GM12878 (cell line): ENCODE data around the gene INO80B. TPM values are rescaled to one million over a fixed set of nuclear protein-coding genes. Genes with fewer than 3 reads are reported as not detected.

Source experiments
- ATAC-seq: fragments of 200-7000 bp; cut with Tn5 transposase; 3 replicates; pipeline ENCODE4 v1.9.1; 2020; ENCODE audit warnings: mild to moderate bottlenecking, moderate library complexity
- BruUV-seq: library from RNA; stranded (reverse); fragments of 400-500 nt; replicated peaks from 2 replicates; lab custom pipeline; 2021; lab: Mats Ljungman, UMichigan
- CTCF ChIA-PET: fragments of 300-600 bp; sonication (Branson Sonifier 250); formaldehyde crosslinking; extraction: SDS; loops from one replicate; lab custom pipeline; 2021; ENCODE audit warnings: inconsistent platforms; lab: Yijun Ruan, JAX
- POLR2A ChIA-PET: fragments of 350-600 bp; formaldehyde crosslinking; extraction: SDS; loops from one replicate; lab custom pipeline; 2021; ENCODE audit warnings: inconsistent platforms; lab: Charles Lee
- RAD21 ChIA-PET: fragments of 300-600 bp; sonication (Branson Sonifier 250); formaldehyde crosslinking; loops from one replicate; lab custom pipeline; 2023; ENCODE audit warnings: antibody characterized with exemption; ENCODE audit not compliant: unreplicated experiment; lab: Charles Lee
- SMC1A ChIA-PET: fragments of 300-600 bp; sonication (Branson Sonifier 250); formaldehyde crosslinking; loops from one replicate; lab custom pipeline; 2023; ENCODE audit not compliant: unreplicated experiment, uncharacterized antibody; lab: Charles Lee
- DNase-seq: peaks from one replicate; pipeline ENCODE4 v3.0.0-alpha.2; 2011; ENCODE audit warnings: low read depth, low spot score
- FAIRE-seq: peaks from 3 replicates; lab custom pipeline; 2011; peaks lifted over from hg19 to GRCh38; lab: Jason Lieb, UNC
- H2AFZ ChIP-seq: 2 replicates; pipeline ENCODE4 v1.6.0; 2011; ENCODE audit warnings: low read depth, low read length, control low read depth; ENCODE audit not compliant: control insufficient read depth
- H3K27ac ChIP-seq: 2 replicates; pipeline ENCODE4 v1.5.1; 2011; ENCODE audit warnings: control low read depth; ENCODE audit not compliant: control insufficient read depth, insufficient read depth
- H3K27me3 ChIP-seq, 2 experiments: replicated peaks in 1 of 2; 2 replicates each; pipeline versions ENCODE4 v1.6.0 to v1.6.1; 2011; ENCODE audit warnings: low read length in 1 of 2; ENCODE audit not compliant: control insufficient read depth in 2 of 2, insufficient read depth in 2 of 2
- H3K36me3 ChIP-seq, 2 experiments: 2 replicates each; pipeline ENCODE4 v1.5.1; 2011; ENCODE audit warnings: low read length in 1 of 2; ENCODE audit not compliant: control insufficient read depth in 2 of 2, insufficient read depth in 2 of 2
- H3K4me1 ChIP-seq: 2 replicates; pipeline ENCODE4 v1.6.1; 2011; ENCODE audit warnings: mild to moderate bottlenecking, low read length, moderate library complexity, mixed read lengths; ENCODE audit not compliant: control insufficient read depth, insufficient read depth
- H3K4me2 ChIP-seq: 2 replicates; pipeline ENCODE4 v1.6.0; 2011; ENCODE audit warnings: control low read depth; ENCODE audit not compliant: control insufficient read depth, insufficient read depth
- H3K4me3 ChIP-seq: fragments of 200-600 bp; sonication (generic); 2 replicates; pipeline ENCODE4 v1.5.1; 2016
- H3K79me2 ChIP-seq: 2 replicates; pipeline ENCODE4 v1.6.0; 2011; ENCODE audit warnings: low read length; ENCODE audit not compliant: control insufficient read depth, insufficient read depth
- H3K9ac ChIP-seq: 2 replicates; pipeline ENCODE4 v1.8.0; 2011; ENCODE audit warnings: low read length, control low read depth, mixed read lengths; ENCODE audit not compliant: control insufficient read depth, insufficient read depth
- H3K9me3 ChIP-seq: replicated peaks from 3 replicates; pipeline ENCODE4 v1.5.1; 2011; ENCODE audit warnings: mild to moderate bottlenecking, low read length; ENCODE audit not compliant: control insufficient read depth, insufficient read depth
- H4K20me1 ChIP-seq: 2 replicates; pipeline ENCODE4 v1.6.0; 2011; ENCODE audit not compliant: control insufficient read depth, insufficient read depth
- ASH2L ChIP-seq: fragments of 300-600, 200-600 bp; sonication (generic); IDR thresholded peaks from 2 replicates; pipeline ENCODE4 v1.6.1; 2017; ENCODE audit warnings: low read depth, mild to moderate bottlenecking, borderline replicate concordance
- BHLHE40 ChIP-seq, 2 experiments: fragments of 450-650 bp in 1 of 2; IDR thresholded peaks; 2 replicates each; pipeline ENCODE4 v1.6.1; 2011 to 2017; ENCODE audit warnings: low read depth in 2 of 2, borderline replicate concordance in 1 of 2, improper control_type of control experiment in 1 of 2, low read length in 1 of 2, mild to moderate bottlenecking in 1 of 2
- CHD1 ChIP-seq: IDR thresholded peaks from 2 replicates; pipeline ENCODE4 v1.6.1; 2012; ENCODE audit warnings: low read depth, low read length, improper control_type of control experiment
- CHD2 ChIP-seq: IDR thresholded peaks from 2 replicates; pipeline ENCODE4 v1.6.1; 2011; ENCODE audit warnings: low read depth, low read length, improper control_type of control experiment, borderline replicate concordance
- NR2C1 ChIP-seq: fragments of 450-650 bp; IDR thresholded peaks from 2 replicates; pipeline ENCODE4 v1.6.1; 2017; ENCODE audit warnings: antibody characterized with exemption, mild to moderate bottlenecking, moderate library complexity
- NR2F1 ChIP-seq: fragments of 450-650 bp; conservative IDR thresholded peaks from 2 replicates; pipeline ENCODE4 v1.6.1; 2017; ENCODE audit warnings: mild to moderate bottlenecking
- SMARCA5 ChIP-seq: fragments of 450-650 bp; IDR thresholded peaks from 2 replicates; pipeline ENCODE4 v1.6.1; 2017; ENCODE audit warnings: mild to moderate bottlenecking
- SRF ChIP-seq, 2 experiments: IDR thresholded peaks; 2 replicates each; pipeline ENCODE4 v1.6.1; 2011; ENCODE audit warnings: low read depth in 2 of 2, low read length in 2 of 2, mild to moderate bottlenecking in 1 of 2, moderate library complexity in 1 of 2
- WGBS: methylation state at CpG from one replicate; pipeline ENCODE4 v1.1.6; 2016; ENCODE audit warnings: low lambda C conversion rate; ENCODE audit not compliant: insufficient replicate concordance, insufficient coverage; ENCODE audit errors: missing lambda C conversion rate; 5-methylcytosine and 5-hydroxymethylcytosine counted together
- in situ Hi-C: fragments of 300-500 bp; cut with MboI; formaldehyde crosslinking; loops from 9 replicates; pipeline ENCODE4 v1.14.3; 2018; ENCODE audit warnings: mixed read lengths
- intact Hi-C: fragments of 100-400 bp; cut with micrococcal nuclease; formaldehyde crosslinking; loops from one replicate; pipeline ENCODE4 v1.14.2; 2022; ENCODE audit not compliant: unreplicated experiment
- polyA plus RNA-seq, 11 experiments: library from polyadenylated mRNA; depleted of rRNA in 4 of 11; unstranded in 6 of 11; stranded (reverse) in 5 of 11; fragments of >200 nt; fragmentation: Nextera tagmentation in 4 of 11; fragmentation: Illumina TruSeq in 1 of 11; extraction: Ambion mirVana in 4 of 11; extraction: Trizol in 1 of 11; gene quantifications; 1 replicate in 1 of 11; 2 replicates in 10 of 11; pipeline versions ENCODE4 v1.2.1 to v1.2.3, GENCODE V29; 2011 to 2016; ENCODE audit warnings: inconsistent platforms in 2 of 11, missing spikeins in 2 of 11, low read depth in 1 of 11
- total RNA-seq, 4 experiments: library from RNA; depleted of rRNA in 3 of 4; stranded (reverse); fragments of >200 nt in 3 of 4; fragmentation: Illumina TruSeq in 1 of 4; extraction: Trizol in 1 of 4; gene quantifications; 2 replicates each; pipeline versions ENCODE4 v1.2.1 to v1.2.3, GENCODE V29; 2013 to 2021
- TF ChIP-seq, protein P1 (sequence below): IDR thresholded peaks from 2 replicates; pipeline ENCODE4 v1.6.1; 2011; ENCODE audit warnings: low read depth, low read length, improper control_type of control experiment, borderline replicate concordance
- TF ChIP-seq, protein P2 (sequence below): fragments of 450-650 bp; formaldehyde crosslinking; IDR thresholded peaks from 2 replicates; pipeline ENCODE4 v1.4.0; 2020; ENCODE audit warnings: mild to moderate bottlenecking, moderate library complexity
- TF ChIP-seq, protein P3 (sequence below): IDR thresholded peaks from 2 replicates; pipeline ENCODE4 v1.6.1; 2012; ENCODE audit warnings: mild to moderate bottlenecking, low read depth, low read length
- TF ChIP-seq, protein P4 (sequence below): IDR thresholded peaks from 2 replicates; pipeline ENCODE4 v1.6.1; 2012; ENCODE audit warnings: low read length, inconsistent platforms

INO80B gene
- total and polyA plus RNA-seq, 10 of the 15 experiments (the other 5 are each of a cell fraction or from before 2014, with no cell fraction given): 1.3 to 26.7 (median 11.1) TPM

- Histone ChIP-seq H3K4me3 (no peak overlapping the region), H3K36me3 (no peaks in the 10 kb centered on the region), H3K27ac (no peak overlapping the region), H2AFZ (no peak overlapping the region), H3K4me1 (peaks cover 23% of the 10 kb centered on the region), H3K9ac (no peak overlapping the region), H4K20me1 (no peaks in the 10 kb centered on the region), H3K27me3 (peaks cover 2 to 10% of the 10 kb centered on the region in 2 experiments; a peak in 3 of 4 replicates), H3K4me2 (no peak overlapping the region), H3K9me3 (no peaks in the 10 kb centered on the region), H3K79me2 (no peaks in the 10 kb centered on the region; the same call in 1 of the 2 replicates)
- in situ Hi-C loops (no loop called here), intact Hi-C loops (no loop called here)
- ATAC-seq (no peak), DNase-seq (no peak), FAIRE-seq (no peak)
- BruUV-seq: no TSS peak
- RAD21 ChIA-PET: no interaction called here
- WGBS: 92% methylated on average over 1 of the region's 1 CpG
- SMC1A ChIA-PET: interaction anchor here (0.7 to 1.4 kb wide), 3 partner anchors 16 to 20 kb away, joined by 3 to 4 read pairs (median 3); partner anchors contain the start of genes INO80B and WBP1
- POLR2A ChIA-PET: interaction anchor here (1.1 to 3.4 kb wide), 2 partner anchors 14 to 18 kb away, joined by 3 to 21 read pairs; partner anchors contain the start of genes C2orf81 and WDR54
- TF ChIP-seq SMARCA5: no peak
- TF ChIP-seq, protein P1, sequence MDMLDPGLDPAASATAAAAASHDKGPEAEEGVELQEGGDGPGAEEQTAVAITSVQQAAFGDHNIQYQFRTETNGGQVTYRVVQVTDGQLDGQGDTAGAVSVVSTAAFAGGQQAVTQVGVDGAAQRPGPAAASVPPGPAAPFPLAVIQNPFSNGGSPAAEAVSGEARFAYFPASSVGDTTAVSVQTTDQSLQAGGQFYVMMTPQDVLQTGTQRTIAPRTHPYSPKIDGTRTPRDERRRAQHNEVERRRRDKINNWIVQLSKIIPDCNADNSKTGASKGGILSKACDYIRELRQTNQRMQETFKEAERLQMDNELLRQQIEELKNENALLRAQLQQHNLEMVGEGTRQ: no peak
- no peak for TF ChIP-seq CHD2
- no peak for TF ChIP-seq NR2C1
- TF ChIP-seq, protein P2, sequence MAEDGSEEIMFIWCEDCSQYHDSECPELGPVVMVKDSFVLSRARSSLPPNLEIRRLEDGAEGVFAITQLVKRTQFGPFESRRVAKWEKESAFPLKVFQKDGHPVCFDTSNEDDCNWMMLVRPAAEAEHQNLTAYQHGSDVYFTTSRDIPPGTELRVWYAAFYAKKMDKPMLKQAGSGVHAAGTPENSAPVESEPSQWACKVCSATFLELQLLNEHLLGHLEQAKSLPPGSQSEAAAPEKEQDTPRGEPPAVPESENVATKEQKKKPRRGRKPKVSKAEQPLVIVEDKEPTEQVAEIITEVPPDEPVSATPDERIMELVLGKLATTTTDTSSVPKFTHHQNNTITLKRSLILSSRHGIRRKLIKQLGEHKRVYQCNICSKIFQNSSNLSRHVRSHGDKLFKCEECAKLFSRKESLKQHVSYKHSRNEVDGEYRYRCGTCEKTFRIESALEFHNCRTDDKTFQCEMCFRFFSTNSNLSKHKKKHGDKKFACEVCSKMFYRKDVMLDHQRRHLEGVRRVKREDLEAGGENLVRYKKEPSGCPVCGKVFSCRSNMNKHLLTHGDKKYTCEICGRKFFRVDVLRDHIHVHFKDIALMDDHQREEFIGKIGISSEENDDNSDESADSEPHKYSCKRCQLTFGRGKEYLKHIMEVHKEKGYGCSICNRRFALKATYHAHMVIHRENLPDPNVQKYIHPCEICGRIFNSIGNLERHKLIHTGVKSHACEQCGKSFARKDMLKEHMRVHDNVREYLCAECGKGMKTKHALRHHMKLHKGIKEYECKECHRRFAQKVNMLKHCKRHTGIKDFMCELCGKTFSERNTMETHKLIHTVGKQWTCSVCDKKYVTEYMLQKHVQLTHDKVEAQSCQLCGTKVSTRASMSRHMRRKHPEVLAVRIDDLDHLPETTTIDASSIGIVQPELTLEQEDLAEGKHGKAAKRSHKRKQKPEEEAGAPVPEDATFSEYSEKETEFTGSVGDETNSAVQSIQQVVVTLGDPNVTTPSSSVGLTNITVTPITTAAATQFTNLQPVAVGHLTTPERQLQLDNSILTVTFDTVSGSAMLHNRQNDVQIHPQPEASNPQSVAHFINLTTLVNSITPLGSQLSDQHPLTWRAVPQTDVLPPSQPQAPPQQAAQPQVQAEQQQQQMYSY (CRISPR knock-in tag): no peak
- TF ChIP-seq, protein P3, sequence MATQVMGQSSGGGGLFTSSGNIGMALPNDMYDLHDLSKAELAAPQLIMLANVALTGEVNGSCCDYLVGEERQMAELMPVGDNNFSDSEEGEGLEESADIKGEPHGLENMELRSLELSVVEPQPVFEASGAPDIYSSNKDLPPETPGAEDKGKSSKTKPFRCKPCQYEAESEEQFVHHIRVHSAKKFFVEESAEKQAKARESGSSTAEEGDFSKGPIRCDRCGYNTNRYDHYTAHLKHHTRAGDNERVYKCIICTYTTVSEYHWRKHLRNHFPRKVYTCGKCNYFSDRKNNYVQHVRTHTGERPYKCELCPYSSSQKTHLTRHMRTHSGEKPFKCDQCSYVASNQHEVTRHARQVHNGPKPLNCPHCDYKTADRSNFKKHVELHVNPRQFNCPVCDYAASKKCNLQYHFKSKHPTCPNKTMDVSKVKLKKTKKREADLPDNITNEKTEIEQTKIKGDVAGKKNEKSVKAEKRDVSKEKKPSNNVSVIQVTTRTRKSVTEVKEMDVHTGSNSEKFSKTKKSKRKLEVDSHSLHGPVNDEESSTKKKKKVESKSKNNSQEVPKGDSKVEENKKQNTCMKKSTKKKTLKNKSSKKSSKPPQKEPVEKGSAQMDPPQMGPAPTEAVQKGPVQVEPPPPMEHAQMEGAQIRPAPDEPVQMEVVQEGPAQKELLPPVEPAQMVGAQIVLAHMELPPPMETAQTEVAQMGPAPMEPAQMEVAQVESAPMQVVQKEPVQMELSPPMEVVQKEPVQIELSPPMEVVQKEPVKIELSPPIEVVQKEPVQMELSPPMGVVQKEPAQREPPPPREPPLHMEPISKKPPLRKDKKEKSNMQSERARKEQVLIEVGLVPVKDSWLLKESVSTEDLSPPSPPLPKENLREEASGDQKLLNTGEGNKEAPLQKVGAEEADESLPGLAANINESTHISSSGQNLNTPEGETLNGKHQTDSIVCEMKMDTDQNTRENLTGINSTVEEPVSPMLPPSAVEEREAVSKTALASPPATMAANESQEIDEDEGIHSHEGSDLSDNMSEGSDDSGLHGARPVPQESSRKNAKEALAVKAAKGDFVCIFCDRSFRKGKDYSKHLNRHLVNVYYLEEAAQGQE: no peak
- TF ChIP-seq, protein P4, sequence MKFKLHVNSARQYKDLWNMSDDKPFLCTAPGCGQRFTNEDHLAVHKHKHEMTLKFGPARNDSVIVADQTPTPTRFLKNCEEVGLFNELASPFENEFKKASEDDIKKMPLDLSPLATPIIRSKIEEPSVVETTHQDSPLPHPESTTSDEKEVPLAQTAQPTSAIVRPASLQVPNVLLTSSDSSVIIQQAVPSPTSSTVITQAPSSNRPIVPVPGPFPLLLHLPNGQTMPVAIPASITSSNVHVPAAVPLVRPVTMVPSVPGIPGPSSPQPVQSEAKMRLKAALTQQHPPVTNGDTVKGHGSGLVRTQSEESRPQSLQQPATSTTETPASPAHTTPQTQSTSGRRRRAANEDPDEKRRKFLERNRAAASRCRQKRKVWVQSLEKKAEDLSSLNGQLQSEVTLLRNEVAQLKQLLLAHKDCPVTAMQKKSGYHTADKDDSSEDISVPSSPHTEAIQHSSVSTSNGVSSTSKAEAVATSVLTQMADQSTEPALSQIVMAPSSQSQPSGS: no peak
- TF ChIP-seq NR2F1: no peak
- no peak for TF ChIP-seq SRF (IDR thresholded peaks at IDR 0.05; ENCODE audit: low read depth in 2 of 2, low read length in 2 of 2)
- no peak for TF ChIP-seq BHLHE40 (IDR thresholded peaks at IDR 0.05; ENCODE audit: borderline replicate concordance in 1 of 2, low read depth in 2 of 2, low read length in 1 of 2)
- no peak for TF ChIP-seq CHD1
- TF ChIP-seq ASH2L: no peak
- CTCF ChIA-PET: interaction anchor here (1.2 to 2.5 kb wide), 2 partner anchors 16 to 25 kb away, joined by 3 to 12 read pairs; partner anchors contain the start of gene INO80B
Measured at GRCh38 chr2:74438248-74438647, 16.6 kb upstream of the INO80B start.
